DMS79 treated with DMSO at 0.1 percent for 48 hours (cell line): ENCODE data around the gene KIF11.
A peak's percentile ranks its signal among the peaks of the same experiment; 100 is the strongest.
"Not testable (repeated sequence)": the region's sequence is repeated elsewhere in the genome, so short reads cannot be mapped to it uniquely, and the experiment has no call there.

ENCODE experiments used
- DNase-seq: peaks from one replicate; lab custom pipeline; 2025; lab: John Stamatoyannopoulos, UW

The KIF11 gene

GRCh38 chr10:92592761-92593618 is at the start of gene KIF11:
Gene KIF11 (plus strand): TSS chr10:92593130. CDS start chr10:92593376, 246 bp downstream.
- DNase-seq: peak; percentile 72

- peak; percentile 19 for DNase-seq
Observed at GRCh38 chr10:92544296-92544695, 48.6 kb upstream of the KIF11 start.

GRCh38 chr10:92545556-92545955 is 47.4 kb upstream of the KIF11 start:
- DNase-seq: no peak

- no peak for DNase-seq
Observed at GRCh38 chr10:92547676-92548075, 45.3 kb upstream of the KIF11 start.

- no peak for DNase-seq
Observed at GRCh38 chr10:92550924-92551323, 42.0 kb upstream of the KIF11 start.

GRCh38 chr10:92552310-92552709 is 40.6 kb upstream of the KIF11 start:
- DNase-seq: no peak

GRCh38 chr10:92553959-92554358 is 39.0 kb upstream of the KIF11 start:
- DNase-seq: no peak

- DNase-seq: no peak
Observed at GRCh38 chr10:92559046-92559445, 33.9 kb upstream of the KIF11 start.

- DNase-seq: no peak
Observed at GRCh38 chr10:92562424-92562823, 30.5 kb upstream of the KIF11 start.

GRCh38 chr10:92567952-92568600 is 24.9 kb upstream of the KIF11 start:
- DNase-seq: no peak

GRCh38 chr10:92569071-92569470 is 23.9 kb upstream of the KIF11 start:
- DNase-seq: no peak

- DNase-seq: not testable (repeated sequence)
Observed at GRCh38 chr10:92569663-92570062, 23.3 kb upstream of the KIF11 start.

GRCh38 chr10:92571649-92572048 is 21.3 kb upstream of the KIF11 start:
- DNase-seq: no peak

GRCh38 chr10:92572362-92573090 is 20.4 kb upstream of the KIF11 start:
- DNase-seq: no peak

GRCh38 chr10:92573091-92573797 is 19.7 kb upstream of the KIF11 start:
- peak; percentile 6 for DNase-seq

- peak; percentile 42 for DNase-seq
Observed at GRCh38 chr10:92573798-92574547, 19.0 kb upstream of the KIF11 start, which contains the start of gene IDE. Gene IDE (minus strand): TSS chr10:92574093. CDS start chr10:92574019, 74 bp downstream.

- peak; percentile 27 for DNase-seq
Observed at GRCh38 chr10:92574548-92575261, 18.2 kb upstream of the KIF11 start.

- DNase-seq: no peak
Observed at GRCh38 chr10:92575961-92576360, 17.0 kb upstream of the KIF11 start.

GRCh38 chr10:92582347-92582746 is 10.6 kb upstream of the KIF11 start:
- not testable (repeated sequence) for DNase-seq
